HepG2 (cell line): ENCODE data around the gene CYB5B. TPM values are rescaled to one million over a fixed set of nuclear protein-coding genes. Genes with fewer than 3 reads are reported as not detected.

Experiments
- CTCF ChIP-seq: sonication (generic); formaldehyde crosslinking; IDR thresholded peaks from 2 replicates; pipeline ENCODE4 v1.5.0; 2020; ENCODE audit warnings: mild to moderate bottlenecking, missing genetic modification reagents, moderate library complexity
- MTF2 ChIP-seq: sonication (generic); formaldehyde crosslinking; IDR thresholded peaks from 2 replicates; pipeline ENCODE4 v1.5.0; 2020; ENCODE audit warnings: missing genetic modification reagents, borderline replicate concordance
- NFKB2 ChIP-seq: sonication (generic); formaldehyde crosslinking; IDR thresholded peaks from 2 replicates; pipeline ENCODE4 v1.4.0; 2020; ENCODE audit warnings: missing genetic modification reagents, borderline replicate concordance
- ZFY ChIP-seq: sonication (generic); formaldehyde crosslinking; IDR thresholded peaks from 2 replicates; pipeline ENCODE4 v1.4.0; 2020; ENCODE audit warnings: missing genetic modification reagents
- ZNF121 ChIP-seq: sonication (generic); formaldehyde crosslinking; IDR thresholded peaks from 2 replicates; pipeline ENCODE4 v1.5.0; 2020; ENCODE audit warnings: mild to moderate bottlenecking, missing genetic modification reagents
- ZNF224 ChIP-seq: sonication (generic); formaldehyde crosslinking; IDR thresholded peaks from 2 replicates; pipeline ENCODE4 v1.5.0; 2020; ENCODE audit warnings: mild to moderate bottlenecking, missing genetic modification reagents
- ZNF543 ChIP-seq: sonication (generic); formaldehyde crosslinking; IDR thresholded peaks from 2 replicates; pipeline ENCODE4 v1.4.0; 2020; ENCODE audit warnings: mild to moderate bottlenecking, missing genetic modification reagents
- ZNF557 ChIP-seq: sonication (generic); formaldehyde crosslinking; IDR thresholded peaks from 2 replicates; pipeline ENCODE4 v1.4.0; 2020; ENCODE audit warnings: missing genetic modification reagents
- ZNF614 ChIP-seq: IDR thresholded peaks from 2 replicates; pipeline ENCODE4 v1.6.1; 2018; ENCODE audit warnings: missing biosample characterization, missing genetic modification reagents, inconsistent platforms, borderline replicate concordance
- ZNF646 ChIP-seq: sonication (generic); formaldehyde crosslinking; IDR thresholded peaks from 2 replicates; pipeline ENCODE4 v1.9.0; 2021; ENCODE audit warnings: mild to moderate bottlenecking, missing genetic modification reagents
- ZNF672 ChIP-seq: sonication (generic); formaldehyde crosslinking; IDR thresholded peaks from 2 replicates; pipeline ENCODE4 v1.8.1; 2022; ENCODE audit warnings: missing genetic modification reagents
- ZNF800 ChIP-seq: sonication (generic); formaldehyde crosslinking; IDR thresholded peaks from 2 replicates; pipeline ENCODE4 v1.4.0; 2020; ENCODE audit warnings: missing genetic modification reagents
- polyA plus RNA-seq, 8 experiments: library from polyadenylated mRNA; depleted of rRNA in 3 of 8; stranded (reverse) in 7 of 8; unstranded in 1 of 8; fragments of >200 nt; fragmentation: Illumina TruSeq in 4 of 8; extraction: Trizol in 4 of 8; gene quantifications; 2 replicates each; pipeline versions ENCODE4 v1.2.1 to v1.2.3, GENCODE V29; 2011 to 2016; ENCODE audit warnings: low read depth in 4 of 8, missing spikeins in 1 of 8, mixed read lengths in 1 of 8; ENCODE audit not compliant: insufficient read depth in 1 of 8
- total RNA-seq, 5 experiments: library from RNA; depleted of rRNA; stranded (reverse); fragments of >200 nt; fragmentation: Illumina TruSeq; extraction: Trizol; gene quantifications; 2 replicates each; pipeline ENCODE4 v1.2.3, GENCODE V29; 2016; ENCODE audit warnings: low read depth in 1 of 5
- TF ChIP-seq, protein P1 (sequence below): sonication (generic); formaldehyde crosslinking; IDR thresholded peaks from 2 replicates; pipeline ENCODE4 v1.5.1; 2020; ENCODE audit warnings: missing genetic modification reagents, mild to moderate bottlenecking, borderline replicate concordance
- TF ChIP-seq, protein P2 (sequence below): sonication (generic); formaldehyde crosslinking; IDR thresholded peaks from 2 replicates; pipeline ENCODE4 v1.4.0; 2020; ENCODE audit warnings: mild to moderate bottlenecking, missing genetic modification reagents
- TF ChIP-seq, protein P3 (sequence below): IDR thresholded peaks from 2 replicates; pipeline ENCODE4 v1.6.1; 2012; ENCODE audit warnings: inconsistent platforms

Gene CYB5B
- total and polyA plus RNA-seq, 2 of the 13 experiments (the other 11 are each of a cell fraction or from before 2014, with no cell fraction given), result 234 to 432 TPM

GRCh38 chr16:69481901-69482341 is 57.5 kb downstream of the CYB5B start (continued):
- TF ChIP-seq CTCF (CRISPR knock-in tag), result peak; percentile 26; the same call in 1 of the 2 replicates
- 0 out of 2 replicates have a peak, but pooled peaks have one; percentile 43 for TF ChIP-seq NFKB2 (CRISPR knock-in tag)
- TF ChIP-seq MTF2 (CRISPR knock-in tag), result no peak
- TF ChIP-seq, protein P1, sequence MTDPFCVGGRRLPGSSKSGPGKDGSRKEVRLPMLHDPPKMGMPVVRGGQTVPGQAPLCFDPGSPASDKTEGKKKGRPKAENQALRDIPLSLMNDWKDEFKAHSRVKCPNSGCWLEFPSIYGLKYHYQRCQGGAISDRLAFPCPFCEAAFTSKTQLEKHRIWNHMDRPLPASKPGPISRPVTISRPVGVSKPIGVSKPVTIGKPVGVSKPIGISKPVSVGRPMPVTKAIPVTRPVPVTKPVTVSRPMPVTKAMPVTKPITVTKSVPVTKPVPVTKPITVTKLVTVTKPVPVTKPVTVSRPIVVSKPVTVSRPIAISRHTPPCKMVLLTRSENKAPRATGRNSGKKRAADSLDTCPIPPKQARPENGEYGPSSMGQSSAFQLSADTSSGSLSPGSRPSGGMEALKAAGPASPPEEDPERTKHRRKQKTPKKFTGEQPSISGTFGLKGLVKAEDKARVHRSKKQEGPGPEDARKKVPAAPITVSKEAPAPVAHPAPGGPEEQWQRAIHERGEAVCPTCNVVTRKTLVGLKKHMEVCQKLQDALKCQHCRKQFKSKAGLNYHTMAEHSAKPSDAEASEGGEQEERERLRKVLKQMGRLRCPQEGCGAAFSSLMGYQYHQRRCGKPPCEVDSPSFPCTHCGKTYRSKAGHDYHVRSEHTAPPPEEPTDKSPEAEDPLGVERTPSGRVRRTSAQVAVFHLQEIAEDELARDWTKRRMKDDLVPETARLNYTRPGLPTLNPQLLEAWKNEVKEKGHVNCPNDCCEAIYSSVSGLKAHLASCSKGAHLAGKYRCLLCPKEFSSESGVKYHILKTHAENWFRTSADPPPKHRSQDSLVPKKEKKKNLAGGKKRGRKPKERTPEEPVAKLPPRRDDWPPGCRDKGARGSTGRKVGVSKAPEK (CRISPR knock-in tag), result no peak
- no peak for TF ChIP-seq ZNF646 (CRISPR knock-in tag)
- no peak for TF ChIP-seq ZNF800 (CRISPR knock-in tag)
- TF ChIP-seq ZNF543, result no peak
- peak; percentile 30; the same call in 1 of the 2 replicates for TF ChIP-seq ZFY (CRISPR knock-in tag)
- no peak for TF ChIP-seq ZNF672 (CRISPR knock-in tag)
- TF ChIP-seq, protein P2, sequence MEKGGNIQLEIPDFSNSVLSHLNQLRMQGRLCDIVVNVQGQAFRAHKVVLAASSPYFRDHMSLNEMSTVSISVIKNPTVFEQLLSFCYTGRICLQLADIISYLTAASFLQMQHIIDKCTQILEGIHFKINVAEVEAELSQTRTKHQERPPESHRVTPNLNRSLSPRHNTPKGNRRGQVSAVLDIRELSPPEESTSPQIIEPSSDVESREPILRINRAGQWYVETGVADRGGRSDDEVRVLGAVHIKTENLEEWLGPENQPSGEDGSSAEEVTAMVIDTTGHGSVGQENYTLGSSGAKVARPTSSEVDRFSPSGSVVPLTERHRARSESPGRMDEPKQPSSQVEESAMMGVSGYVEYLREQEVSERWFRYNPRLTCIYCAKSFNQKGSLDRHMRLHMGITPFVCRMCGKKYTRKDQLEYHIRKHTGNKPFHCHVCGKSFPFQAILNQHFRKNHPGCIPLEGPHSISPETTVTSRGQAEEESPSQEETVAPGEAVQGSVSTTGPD, result no peak
- no peak for TF ChIP-seq ZNF121 (CRISPR knock-in tag)
- no peak for TF ChIP-seq ZNF614
- TF ChIP-seq, protein P3, sequence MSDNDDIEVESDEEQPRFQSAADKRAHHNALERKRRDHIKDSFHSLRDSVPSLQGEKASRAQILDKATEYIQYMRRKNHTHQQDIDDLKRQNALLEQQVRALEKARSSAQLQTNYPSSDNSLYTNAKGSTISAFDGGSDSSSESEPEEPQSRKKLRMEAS, result 0 out of 2 replicates have a peak, but pooled peaks have one; percentile 16
- TF ChIP-seq ZNF557 (CRISPR knock-in tag), result no peak
- TF ChIP-seq ZNF224, result no peak
